ENCODE data around the gene HSD3B7.

- TF ChIP-seq POLR2A (IDR thresholded peaks at IDR 0.05) = no peak
- no peak for TF ChIP-seq CTCF (IDR thresholded peaks at IDR 0.05)
Observed at GRCh38 chr16:31032736-31033708, 48.0 kb downstream of the HSD3B7 start, which contains the start of gene STX4.

All from gastroesophageal sphincter (tissue), 3 donors.